Ovary (tissue), 9 donors: ENCODE data around the gene CENPV. TPM values are rescaled to one million over a fixed set of nuclear protein-coding genes. Genes with fewer than 3 reads are reported as not detected.
A peak's percentile ranks its signal among the peaks of the same experiment; 100 is the strongest.
"Not testable (repeated sequence)": the region's sequence is repeated elsewhere in the genome, so short reads cannot be mapped to it uniquely, and the experiment has no call there.

Experiments
- DNase-seq, 5 donors: peaks; one replicate each; pipeline ENCODE4 v3.0.0-alpha.2; 2019 to 2020
- H3K27ac ChIP-seq, 2 donors: fragments of 200-600 bp; one replicate each; pipeline versions ENCODE4 v1.5.1 to v1.8.0; 2019 to 2022
- H3K27me3 ChIP-seq: fragments of 200-600 bp; one replicate; pipeline ENCODE4 v1.8.0; 2022
- H3K36me3 ChIP-seq: fragments of 200-600 bp; sonication (generic); one replicate; pipeline ENCODE4 v1.5.1; 2019
- H3K4me1 ChIP-seq: one replicate; pipeline ENCODE4 v1.8.1; 2013; ENCODE audit warnings: mild to moderate bottlenecking, moderate library complexity; ENCODE audit not compliant: insufficient read depth
- H3K4me3 ChIP-seq: fragments of 200-600 bp; sonication (generic); one replicate; pipeline ENCODE4 v1.5.1; 2017
- H3K9me3 ChIP-seq, 2 donors: fragments of 200-600 bp in 1 of 2; sonication (generic) in 1 of 2; one replicate each; pipeline versions ENCODE4 v1.5.1 to v1.8.1; 2013 to 2019; ENCODE audit warnings: mild to moderate bottlenecking in 1 of 2, moderate library complexity in 1 of 2
- EP300 ChIP-seq: sonication (generic); formaldehyde crosslinking; IDR thresholded peaks from one replicate; pipeline ENCODE4 v1.6.1; 2017; ENCODE audit warnings: antibody characterized with exemption
- POLR2A ChIP-seq: fragments of 450-650 bp; IDR thresholded peaks from one replicate; pipeline ENCODE4 v1.6.1; 2017; ENCODE audit warnings: antibody characterized with exemption, mild to moderate bottlenecking, moderate library complexity
- WGBS, 3 donors: extraction: QIAGEN DNeasy Blood & Tissue Kit in 1 of 3; methylation state at CpG; one replicate each; pipeline versions ENCODE4 v1.1.5 to v1.1.7; 2013 to 2017; 5-methylcytosine and 5-hydroxymethylcytosine counted together
- intact Hi-C, 4 donors: fragments of 100-400 bp; cut with DNase I; formaldehyde crosslinking; loops; one replicate each; pipeline versions ENCODE4 v1.11.0 to v1.15.1; 2022 to 2023
- polyA plus RNA-seq, 2 donors: library from polyadenylated mRNA; stranded (reverse); fragments of 200-250 nt in 1 of 2; fragments of 350-450 nt in 1 of 2; fragmentation: Illumina TruSeq in 1 of 2; extraction: RNeasy Lipid Tissue Mini Kit (QIAGEN cat#74804) in 1 of 2; gene quantifications; one replicate each; pipeline ENCODE4 v1.2.3, GENCODE V29; 2013 to 2014
- total RNA-seq, 7 donors: library from RNA; depleted of rRNA in 2 of 7; stranded (reverse); fragments of >200 nt in 2 of 7; fragmentation: NEBNext Ultra II Directional in 3 of 7; extraction: Animal tissue kit (Norgen Biotek cat#: 25700) in 3 of 7; gene quantifications; one replicate each; pipeline versions ENCODE4 v1.1.0 to v1.2.4, GENCODE V29; 2016 to 2023
- TF ChIP-seq, protein P1 (sequence below), 3 donors: fragments of 450-650 bp in 2 of 3; fragments of 200-600 bp in 1 of 3; IDR thresholded peaks; one replicate each; pipeline versions ENCODE4 v1.5.1 to v1.8.0; 2016 to 2022; ENCODE audit warnings: antibody characterized with exemption in 3 of 3, mild to moderate bottlenecking in 1 of 3
- donor health status: DM: no; HTN: no; CAD: no; lungs with moderate emphysema.
- donor health status: DM: no; HTN: no; CAD: no.
- donor health status: Bipolar disorder and iron deficiency.
- donor health status: DM: yes; HTN: yes; CAD: no.
- donor health status: DM: no; HTN: no; CAD: no.
- donor health status: DM: yes; HTN: yes; CAD: no.

The CENPV gene
- total and polyA plus RNA-seq, 9 donors = 18.8 to 38.9 (median 33.2) TPM

DNA sequence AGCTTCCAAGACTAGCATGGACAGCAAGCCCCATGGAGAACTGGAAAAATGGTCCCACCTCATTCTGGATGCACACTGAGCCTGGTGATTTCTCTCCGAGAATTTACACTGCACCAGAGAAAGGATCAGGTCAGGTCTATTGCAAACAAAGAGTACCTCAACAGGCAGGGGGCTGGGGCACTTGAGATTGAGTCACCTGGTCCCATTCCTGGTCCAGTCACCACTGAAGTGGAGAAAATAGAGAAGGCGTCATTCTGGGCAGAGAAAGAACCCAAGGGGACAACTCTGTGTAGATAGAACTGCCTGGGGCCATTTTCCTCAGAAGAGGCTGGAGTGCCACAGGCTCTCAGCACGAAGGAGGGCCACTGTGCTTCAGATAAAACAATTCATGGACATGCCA lies 38.4 kb downstream of the CENPV start:
- intact Hi-C loops = loop anchor here in 1 of 4 donors (5.0 kb wide), 1 partner anchor 1932 kb away; no protein-coding TSS in a partner anchor
- peak in 1 of 5 donors; percentile 1 for DNase-seq
- TF ChIP-seq EP300 = no peak
- TF ChIP-seq, protein P1, sequence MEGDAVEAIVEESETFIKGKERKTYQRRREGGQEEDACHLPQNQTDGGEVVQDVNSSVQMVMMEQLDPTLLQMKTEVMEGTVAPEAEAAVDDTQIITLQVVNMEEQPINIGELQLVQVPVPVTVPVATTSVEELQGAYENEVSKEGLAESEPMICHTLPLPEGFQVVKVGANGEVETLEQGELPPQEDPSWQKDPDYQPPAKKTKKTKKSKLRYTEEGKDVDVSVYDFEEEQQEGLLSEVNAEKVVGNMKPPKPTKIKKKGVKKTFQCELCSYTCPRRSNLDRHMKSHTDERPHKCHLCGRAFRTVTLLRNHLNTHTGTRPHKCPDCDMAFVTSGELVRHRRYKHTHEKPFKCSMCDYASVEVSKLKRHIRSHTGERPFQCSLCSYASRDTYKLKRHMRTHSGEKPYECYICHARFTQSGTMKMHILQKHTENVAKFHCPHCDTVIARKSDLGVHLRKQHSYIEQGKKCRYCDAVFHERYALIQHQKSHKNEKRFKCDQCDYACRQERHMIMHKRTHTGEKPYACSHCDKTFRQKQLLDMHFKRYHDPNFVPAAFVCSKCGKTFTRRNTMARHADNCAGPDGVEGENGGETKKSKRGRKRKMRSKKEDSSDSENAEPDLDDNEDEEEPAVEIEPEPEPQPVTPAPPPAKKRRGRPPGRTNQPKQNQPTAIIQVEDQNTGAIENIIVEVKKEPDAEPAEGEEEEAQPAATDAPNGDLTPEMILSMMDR (IDR thresholded peaks at IDR 0.05) = no peak
- TF ChIP-seq POLR2A = no peak
- no peak overlapping the region for H3K4me3 ChIP-seq
- H3K27me3 ChIP-seq = no peaks in the 10 kb centered on the region
- H3K27ac ChIP-seq = no peak overlapping the region
- no peaks in the 10 kb centered on the region for H3K36me3 ChIP-seq
- H3K4me1 ChIP-seq = no peaks in the 10 kb centered on the region
- WGBS, 3 donors = 91 to 96% (median 95%) methylated on average over 3 of the region's 3 CpGs
- H3K9me3 ChIP-seq = no peaks in the 10 kb centered on the region

DNA sequence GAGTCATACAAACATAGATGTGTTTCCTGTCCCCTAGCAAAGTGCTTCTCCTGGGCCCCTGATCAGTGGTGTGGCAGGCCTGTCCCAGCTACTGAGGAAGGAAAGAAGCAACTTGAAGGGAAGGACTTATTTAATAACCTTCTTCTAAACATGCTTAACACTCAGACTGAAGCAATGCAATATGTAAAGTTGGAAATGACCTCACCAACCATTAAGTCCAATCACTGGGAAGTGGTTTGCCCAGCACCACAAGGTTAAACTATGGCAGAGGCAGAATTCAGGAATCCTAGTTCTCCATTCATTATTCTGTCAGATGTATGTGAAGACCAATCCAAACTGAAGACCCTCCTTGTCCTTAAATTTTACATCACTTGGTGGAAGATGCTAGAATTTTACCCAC lies 39.1 kb downstream of the CENPV start:
- intact Hi-C loops = no loop called here
- no peak for DNase-seq
- H3K36me3 ChIP-seq = no peaks in the 10 kb centered on the region
- no peak overlapping the region for H3K4me3 ChIP-seq
- H3K27ac ChIP-seq = no peak overlapping the region
- H3K4me1 ChIP-seq = no peaks in the 10 kb centered on the region
- no peaks in the 10 kb centered on the region for H3K27me3 ChIP-seq
- H3K9me3 ChIP-seq = no peaks in the 10 kb centered on the region
- TF ChIP-seq, protein P1 (IDR thresholded peaks at IDR 0.05) = no peak
- TF ChIP-seq EP300 (no peak), POLR2A (no peak)

DNA sequence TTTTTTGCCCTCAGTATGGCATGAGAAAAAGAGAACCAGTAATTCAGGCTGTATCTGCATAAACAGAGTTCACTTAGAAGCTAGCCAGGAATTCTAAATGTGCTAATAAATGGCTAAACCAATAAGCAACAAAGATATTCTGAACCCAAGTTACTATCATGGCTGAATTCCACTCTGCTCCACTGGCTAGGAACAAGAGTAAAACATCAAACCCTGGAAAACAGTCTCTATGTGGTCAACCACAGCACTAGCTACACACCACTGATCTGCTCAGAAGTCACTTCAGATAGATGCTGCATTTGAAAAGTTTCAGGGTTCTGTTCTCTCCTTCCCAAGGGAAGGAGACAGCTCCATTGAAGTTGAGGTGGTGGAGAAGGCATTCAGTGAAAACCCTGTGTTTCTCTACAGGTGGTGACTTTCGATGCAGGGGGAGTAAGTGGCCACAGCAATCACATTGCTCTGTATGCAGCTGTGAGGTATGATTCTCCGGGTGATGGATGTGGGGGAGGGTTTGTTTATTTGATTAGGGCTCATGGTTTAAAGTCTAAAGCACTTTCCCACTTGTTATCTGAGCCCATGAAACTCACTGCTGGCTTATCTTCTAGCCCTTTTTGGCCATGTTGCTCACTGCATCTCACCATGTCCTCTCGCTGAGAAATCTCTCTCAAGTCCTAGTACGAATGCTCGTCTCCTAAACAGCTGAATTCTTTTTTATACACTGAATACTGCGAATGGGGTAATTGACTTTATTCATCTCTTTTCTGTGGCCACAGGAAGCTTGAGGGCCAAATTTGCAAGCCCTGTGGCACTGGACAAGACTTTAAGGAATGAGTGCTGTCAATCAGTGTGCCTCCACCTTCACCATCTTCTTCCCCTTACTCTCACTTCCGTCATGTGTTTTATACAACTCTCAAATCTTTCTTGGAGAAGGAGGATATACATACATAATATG lies 39.9 kb downstream of the CENPV start:
- Histone ChIP-seq H3K36me3 (no peaks in the 10 kb centered on the region), H3K4me1 (no peaks in the 10 kb centered on the region), H3K4me3 (no peak overlapping the region), H3K27me3 (no peaks in the 10 kb centered on the region), H3K9me3 (no peaks in the 10 kb centered on the region), H3K27ac (no peak overlapping the region)
- WGBS, 3 donors = 59 to 63% (median 63%) methylated on average over 7 of the region's 7 CpGs
- intact Hi-C loops = no loop called here
- DNase-seq = no peak
- TF ChIP-seq, protein P1 (IDR thresholded peaks at IDR 0.05) = no peak
- TF ChIP-seq EP300 (no peak), POLR2A (no peak)

DNA sequence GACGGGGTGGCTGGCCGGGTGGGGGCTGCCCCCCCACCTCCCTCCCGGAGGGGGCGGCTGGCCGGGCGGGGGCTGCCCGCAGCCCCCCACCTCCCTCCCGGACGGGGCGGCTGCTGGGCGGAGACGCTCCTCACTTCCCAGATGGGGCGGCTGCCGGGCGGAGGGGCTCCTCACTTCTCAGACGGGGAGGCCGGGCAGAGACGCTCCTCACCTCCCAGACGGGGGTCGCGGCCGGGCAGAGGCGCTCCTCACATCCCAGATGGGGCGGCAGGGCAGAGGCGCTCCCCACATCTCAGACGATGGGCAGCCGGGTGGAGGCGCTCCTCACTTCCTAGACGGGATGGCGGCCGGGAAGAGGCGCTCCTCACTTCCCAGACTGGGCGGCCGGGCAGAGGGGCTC lies 41.2 kb downstream of the CENPV start:
- H3K9me3 ChIP-seq, intact Hi-C loops, H3K27me3 ChIP-seq, H3K36me3 ChIP-seq, H3K27ac ChIP-seq, H3K4me3 ChIP-seq, H3K4me1 ChIP-seq: not testable (repeated sequence)
- 94 to 96% (median 94%) methylated on average over 21 to 34 of the region's 34 CpGs for WGBS, 3 donors
- DNase-seq = peak in 1 of 5 donors; percentile 16

DNA sequence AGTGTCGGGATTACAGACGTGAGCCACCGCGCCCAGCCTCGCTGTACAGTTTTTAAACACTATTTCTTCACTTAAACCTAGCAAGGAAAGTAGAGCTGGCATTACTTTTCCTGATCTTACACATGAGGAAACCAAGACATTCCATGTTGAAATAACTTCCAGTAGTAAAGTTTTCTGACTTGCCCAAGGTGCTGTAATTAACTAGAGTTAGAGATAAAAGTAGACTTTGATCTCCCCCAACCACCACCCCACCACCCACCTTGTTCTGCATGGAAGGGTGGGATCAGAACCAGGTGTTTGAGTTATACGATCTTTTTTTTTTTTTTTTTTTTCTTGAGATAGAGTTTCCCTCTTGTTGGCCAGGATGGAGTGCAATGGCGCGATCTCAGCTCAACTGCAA lies 47.1 kb downstream of the CENPV start:
- Histone ChIP-seq H3K4me3 (no peak overlapping the region), H3K36me3 (no peaks in the 10 kb centered on the region), H3K4me1 (peaks cover 5% of the 10 kb centered on the region), H3K27ac (no peak overlapping the region), H3K9me3 (no peaks in the 10 kb centered on the region), H3K27me3 (no peaks in the 10 kb centered on the region)
- DNase-seq = no peak
- intact Hi-C loops = no loop called here
- 83 to 94% (median 93%) methylated on average over 8 of the region's 8 CpGs for WGBS, 3 donors
- TF ChIP-seq, protein P1 (IDR thresholded peaks at IDR 0.05) = no peak
- no peak for TF ChIP-seq POLR2A
